Skeletal muscle satellite cell (primary cell): ENCODE results near the gene SCLT1.

Source experiments
- H3K27me3 ChIP-seq: 2 replicates; pipeline ENCODE4 v1.7.0; 2013; ENCODE audit warnings: low read length; ENCODE audit not compliant: control insufficient read depth, insufficient read depth
- H3K36me3 ChIP-seq: 2 replicates; pipeline ENCODE4 v1.7.0; 2013; ENCODE audit warnings: mild to moderate bottlenecking, control low read depth, low read length; ENCODE audit not compliant: insufficient read depth
- H3K4me1 ChIP-seq: 2 replicates; pipeline ENCODE4 v1.7.0; 2013; ENCODE audit warnings: low read length; ENCODE audit not compliant: control insufficient read depth, insufficient read depth
- H3K4me2 ChIP-seq: 2 replicates; pipeline ENCODE4 v1.7.0; 2013; ENCODE audit warnings: mild to moderate bottlenecking, low read length
- H3K4me3 ChIP-seq: 2 replicates; pipeline ENCODE4 v1.7.0; 2013; ENCODE audit warnings: low read length
- H3K9ac ChIP-seq: 2 replicates; pipeline ENCODE4 v1.7.0; 2013; ENCODE audit warnings: mild to moderate bottlenecking, low read depth, low read length, moderate library complexity
- H3K9me3 ChIP-seq: replicated peaks from 2 replicates; pipeline ENCODE4 v1.7.0; 2013; ENCODE audit warnings: mild to moderate bottlenecking, control low read depth, low read length

Gene SCLT1

GRCh38 chr4:128986019-128986418, 107.3 kb downstream of the SCLT1 start:
- Histone ChIP-seq H3K9ac (no peak overlapping the region), H3K9me3 (no peaks in the 10 kb centered on the region), H3K4me2 (no peak overlapping the region), H3K4me1 (no peaks in the 10 kb centered on the region), H3K27me3 (no peaks in the 10 kb centered on the region), H3K36me3 (peaks cover 13% of the 10 kb centered on the region), H3K4me3 (no peak overlapping the region)

DNA sequence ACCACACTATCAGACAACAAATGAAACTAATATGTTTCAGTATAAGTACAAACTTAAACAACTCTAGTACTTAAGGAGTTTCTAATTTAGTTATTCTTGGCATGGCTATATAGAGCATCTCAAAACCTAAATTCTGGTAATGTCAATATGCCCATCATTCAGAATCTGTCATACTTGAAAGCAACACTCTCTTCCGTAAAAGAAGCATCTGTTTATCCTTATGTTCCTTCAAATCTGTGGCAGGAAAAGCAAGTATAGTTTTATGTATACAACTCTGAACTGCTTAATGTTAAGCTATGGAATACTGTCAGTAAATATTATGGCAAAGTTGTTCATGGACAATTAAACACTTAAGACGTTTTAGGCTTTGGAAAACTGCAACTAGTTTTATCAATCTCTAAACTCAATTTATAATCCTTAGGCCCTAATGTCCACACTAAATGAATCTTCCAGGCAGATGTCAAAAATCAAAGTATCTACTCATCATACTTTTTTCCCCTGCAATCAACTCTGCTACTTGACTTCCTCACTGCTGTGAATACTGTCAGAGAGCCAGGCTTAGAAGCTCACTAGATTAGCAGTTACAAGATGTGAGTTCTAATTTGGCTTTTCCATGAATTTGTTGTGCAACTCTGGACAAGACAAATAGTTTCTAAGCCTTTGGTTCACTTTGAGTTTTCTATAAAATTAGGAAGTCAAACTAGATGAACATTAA, 109.4 kb downstream of the SCLT1 start:
- H3K4me2 ChIP-seq, result no peak overlapping the region
- H3K9me3 ChIP-seq, result no peaks in the 10 kb centered on the region
- no peak overlapping the region for H3K9ac ChIP-seq
- no peaks in the 10 kb centered on the region for H3K27me3 ChIP-seq
- H3K36me3 ChIP-seq, result peaks cover 13% of the 10 kb centered on the region
- no peak overlapping the region for H3K4me3 ChIP-seq
- H3K4me1 ChIP-seq, result peaks cover 3% of the 10 kb centered on the region

- H3K4me1 ChIP-seq, result peaks cover 3% of the 10 kb centered on the region
- H3K9me3 ChIP-seq, result no peaks in the 10 kb centered on the region
- no peaks in the 10 kb centered on the region for H3K27me3 ChIP-seq
- no peak overlapping the region for H3K9ac ChIP-seq
- H3K4me3 ChIP-seq, result no peak overlapping the region
- no peak overlapping the region for H3K4me2 ChIP-seq
- H3K36me3 ChIP-seq, result peaks cover 4% of the 10 kb centered on the region
These were observed 112.0 kb downstream of the SCLT1 start for GRCh38 chr4:128981377-128981776.

DNA sequence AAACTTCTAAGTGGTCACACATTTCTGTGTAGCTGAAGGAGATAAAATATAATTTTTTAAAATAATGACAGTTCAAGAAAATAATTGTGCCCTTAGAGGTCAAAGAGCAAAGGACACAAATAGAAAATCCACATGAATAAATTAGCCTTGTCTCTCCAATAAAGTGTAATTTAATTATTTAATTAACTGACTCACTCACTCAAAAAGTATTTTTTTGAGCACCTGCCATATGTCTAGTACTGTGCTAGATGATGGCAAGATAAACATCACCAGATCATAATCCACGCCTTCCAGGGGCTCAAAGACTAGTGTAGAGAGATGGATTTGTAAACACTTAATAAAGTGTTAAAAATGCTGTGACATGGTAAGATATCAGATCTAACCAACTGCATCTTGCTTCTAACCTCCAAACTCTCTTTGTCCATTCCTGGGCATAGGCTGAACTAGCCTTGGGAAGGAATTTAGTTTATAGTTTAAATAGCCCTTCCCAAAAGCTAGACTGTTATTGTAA, 112.5 kb downstream of the SCLT1 start:
- Histone ChIP-seq H3K9ac (no peak overlapping the region), H3K4me2 (no peak overlapping the region), H3K4me3 (no peak overlapping the region), H3K9me3 (no peaks in the 10 kb centered on the region), H3K27me3 (no peaks in the 10 kb centered on the region), H3K36me3 (peaks cover 4% of the 10 kb centered on the region), H3K4me1 (peaks cover 3% of the 10 kb centered on the region)

DNA sequence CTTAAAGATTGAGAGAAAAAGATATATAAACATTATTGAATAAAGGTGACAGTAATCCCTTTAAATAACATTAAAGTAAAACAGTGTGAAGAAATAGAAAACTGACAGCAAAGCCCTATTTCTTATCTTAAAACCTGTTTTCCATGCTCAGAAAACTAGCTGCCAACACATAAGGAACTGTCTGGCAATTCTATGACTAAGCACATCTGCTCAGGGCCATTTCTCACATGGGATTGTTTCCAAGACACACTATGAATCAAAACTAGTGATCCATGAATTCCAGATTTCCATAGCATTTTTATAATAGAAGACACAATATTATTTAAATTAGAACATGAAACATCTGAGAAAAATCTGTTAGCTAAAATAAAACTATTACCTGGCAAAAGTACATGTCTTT, 113.4 kb downstream of the SCLT1 start:
- peaks cover 3% of the 10 kb centered on the region for H3K4me1 ChIP-seq
- H3K36me3 ChIP-seq, result no peaks in the 10 kb centered on the region
- no peak overlapping the region for H3K4me2 ChIP-seq
- no peaks in the 10 kb centered on the region for H3K27me3 ChIP-seq
- no peaks in the 10 kb centered on the region for H3K9me3 ChIP-seq
- no peak overlapping the region for H3K4me3 ChIP-seq
- H3K9ac ChIP-seq, result no peak overlapping the region

DNA sequence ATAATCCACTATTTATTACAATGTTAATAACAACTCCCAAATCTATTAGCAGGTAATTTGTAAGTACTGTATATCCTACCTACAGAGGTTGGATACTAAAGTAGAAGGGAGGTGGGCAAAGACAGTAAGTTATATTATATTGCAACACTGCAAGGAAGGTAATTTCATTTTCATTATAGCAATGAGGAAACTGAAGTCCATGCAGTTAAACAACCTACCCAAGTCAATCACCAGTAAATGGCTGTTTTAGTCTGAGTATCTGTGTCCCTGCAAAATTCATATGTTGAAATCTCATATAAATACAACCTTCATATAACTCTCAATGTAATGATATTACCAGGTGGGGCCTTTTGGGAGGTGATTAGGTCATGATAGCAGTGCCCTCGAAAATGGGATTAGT, 114.4 kb downstream of the SCLT1 start:
- H3K4me3 ChIP-seq, result no peak overlapping the region

DNA sequence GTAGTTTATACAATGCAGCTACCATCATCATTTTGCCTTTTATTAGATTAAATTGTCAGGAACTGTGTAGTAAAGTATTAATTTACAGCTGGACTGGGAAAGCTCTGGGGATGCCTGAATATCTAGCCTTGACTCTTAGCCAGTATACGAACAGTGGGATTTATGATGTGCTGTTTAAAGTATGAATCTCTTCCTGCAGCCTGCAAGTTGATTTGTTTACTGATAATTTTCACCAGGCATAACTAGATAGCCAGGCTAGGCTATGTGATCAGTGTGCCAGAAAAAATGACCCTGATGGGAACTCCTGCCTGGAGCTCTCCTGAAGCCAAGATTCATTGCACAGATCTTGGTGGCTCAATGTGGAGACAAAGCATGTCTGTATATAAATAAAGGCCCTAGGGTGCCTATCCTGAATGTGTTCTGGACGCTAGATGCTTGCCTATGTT, 119.2 kb downstream of the SCLT1 start:
- H3K4me3 ChIP-seq, result no peak overlapping the region
- H3K27me3 ChIP-seq, result no peaks in the 10 kb centered on the region
- H3K4me2 ChIP-seq, result no peak overlapping the region

More for the DNA sequence above, 114.4 kb downstream of the SCLT1 start:
- no peak overlapping the region for H3K9ac ChIP-seq
- peaks cover 3% of the 10 kb centered on the region for H3K4me1 ChIP-seq
- no peaks in the 10 kb centered on the region for H3K9me3 ChIP-seq
- H3K36me3 ChIP-seq, result no peaks in the 10 kb centered on the region
- no peaks in the 10 kb centered on the region for H3K27me3 ChIP-seq
- H3K4me2 ChIP-seq, result no peak overlapping the region

GRCh38 chr4:128973384-128973783, 120.0 kb downstream of the SCLT1 start:
- H3K4me1 ChIP-seq, result no peaks in the 10 kb centered on the region
- H3K4me3 ChIP-seq, result no peak overlapping the region
- no peaks in the 10 kb centered on the region for H3K36me3 ChIP-seq
- H3K9ac ChIP-seq, result no peak overlapping the region
- H3K4me2 ChIP-seq, result no peak overlapping the region
- no peaks in the 10 kb centered on the region for H3K9me3 ChIP-seq
- H3K27me3 ChIP-seq, result no peaks in the 10 kb centered on the region

More for the DNA sequence above, 119.2 kb downstream of the SCLT1 start:
- H3K9me3 ChIP-seq, result no peaks in the 10 kb centered on the region
- H3K9ac ChIP-seq, result no peak overlapping the region
- no peaks in the 10 kb centered on the region for H3K36me3 ChIP-seq
- H3K4me1 ChIP-seq, result no peaks in the 10 kb centered on the region

- Histone ChIP-seq H3K9me3 (no peaks in the 10 kb centered on the region), H3K4me3 (no peak overlapping the region), H3K36me3 (no peaks in the 10 kb centered on the region), H3K4me1 (no peaks in the 10 kb centered on the region), H3K9ac (no peak overlapping the region), H3K27me3 (no peaks in the 10 kb centered on the region), H3K4me2 (no peak overlapping the region)
These were observed 131.9 kb downstream of the SCLT1 start for GRCh38 chr4:128961405-128961804.

DNA sequence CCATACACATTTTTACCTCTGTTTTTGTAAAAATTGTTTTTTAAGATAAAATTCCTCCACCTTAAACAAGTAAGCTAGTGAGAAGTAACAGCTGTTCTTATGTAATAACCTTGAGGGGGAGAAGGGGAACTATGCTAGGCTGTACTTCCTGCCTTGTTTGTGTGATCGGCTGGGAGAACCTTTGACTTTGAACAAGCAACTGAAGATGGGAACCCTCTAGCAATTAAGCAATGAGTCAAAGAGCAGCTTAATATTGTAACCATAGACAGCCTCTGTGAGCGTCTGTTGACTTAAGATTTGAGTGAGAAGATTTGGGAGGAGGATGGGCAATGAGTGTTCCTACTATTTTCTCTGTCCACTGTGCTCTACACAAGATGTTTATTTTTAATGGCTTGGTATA, 135.1 kb downstream of the SCLT1 start:
- H3K9me3 ChIP-seq, result no peaks in the 10 kb centered on the region
- H3K4me3 ChIP-seq, result no peak overlapping the region
- no peak overlapping the region for H3K9ac ChIP-seq
- H3K4me2 ChIP-seq, result no peak overlapping the region
- H3K27me3 ChIP-seq, result no peaks in the 10 kb centered on the region
- H3K36me3 ChIP-seq, result no peaks in the 10 kb centered on the region
- no peaks in the 10 kb centered on the region for H3K4me1 ChIP-seq

- H3K27me3 ChIP-seq, result no peaks in the 10 kb centered on the region
- no peak overlapping the region for H3K4me2 ChIP-seq
- no peak overlapping the region for H3K4me3 ChIP-seq
- H3K9me3 ChIP-seq, result no peaks in the 10 kb centered on the region
- no peak overlapping the region for H3K9ac ChIP-seq
- no peaks in the 10 kb centered on the region for H3K36me3 ChIP-seq
- no peaks in the 10 kb centered on the region for H3K4me1 ChIP-seq
These were observed 135.9 kb downstream of the SCLT1 start for GRCh38 chr4:128957459-128957858.

DNA sequence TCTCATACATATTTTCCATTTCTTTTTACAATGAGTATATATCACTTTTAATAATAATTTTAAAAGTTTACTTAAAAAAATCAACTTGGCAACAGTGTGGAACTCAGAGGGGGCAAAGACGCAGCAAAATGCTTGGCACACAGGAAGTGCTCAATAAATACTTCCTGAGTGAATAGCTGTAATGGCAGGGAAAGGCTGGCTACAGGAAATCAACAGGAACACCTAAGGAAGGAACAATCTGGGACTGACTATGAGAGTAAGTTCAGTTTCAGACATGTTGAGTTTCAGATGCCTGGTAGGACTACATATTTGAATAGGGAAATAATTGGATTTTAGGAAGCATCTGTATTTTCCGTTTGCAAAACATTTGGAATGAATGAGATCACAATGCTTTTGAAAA, 137.6 kb downstream of the SCLT1 start:
- no peaks in the 10 kb centered on the region for H3K4me1 ChIP-seq
- H3K9me3 ChIP-seq, result no peaks in the 10 kb centered on the region
- H3K27me3 ChIP-seq, result no peaks in the 10 kb centered on the region
- no peak overlapping the region for H3K4me3 ChIP-seq
- H3K4me2 ChIP-seq, result no peak overlapping the region
- no peaks in the 10 kb centered on the region for H3K36me3 ChIP-seq
- no peak overlapping the region for H3K9ac ChIP-seq
